Activated CD4-positive, alpha-beta T cell treated with anti-CD3 and anti-CD28 coated beads, Interleukin-2, Interleukin-4, amounts not matched to agents 100 ng/mL and 50 ng/mL, durations not matched to agents 16 hours and 8 hours (primary cell): ENCODE measurements around the gene GNAI2.

Experiments
- DNase-seq: peaks from one replicate; pipeline ENCODE4 v3.0.0-alpha.2; 2020; ENCODE audit warnings: low spot score

Gene GNAI2

DNA sequence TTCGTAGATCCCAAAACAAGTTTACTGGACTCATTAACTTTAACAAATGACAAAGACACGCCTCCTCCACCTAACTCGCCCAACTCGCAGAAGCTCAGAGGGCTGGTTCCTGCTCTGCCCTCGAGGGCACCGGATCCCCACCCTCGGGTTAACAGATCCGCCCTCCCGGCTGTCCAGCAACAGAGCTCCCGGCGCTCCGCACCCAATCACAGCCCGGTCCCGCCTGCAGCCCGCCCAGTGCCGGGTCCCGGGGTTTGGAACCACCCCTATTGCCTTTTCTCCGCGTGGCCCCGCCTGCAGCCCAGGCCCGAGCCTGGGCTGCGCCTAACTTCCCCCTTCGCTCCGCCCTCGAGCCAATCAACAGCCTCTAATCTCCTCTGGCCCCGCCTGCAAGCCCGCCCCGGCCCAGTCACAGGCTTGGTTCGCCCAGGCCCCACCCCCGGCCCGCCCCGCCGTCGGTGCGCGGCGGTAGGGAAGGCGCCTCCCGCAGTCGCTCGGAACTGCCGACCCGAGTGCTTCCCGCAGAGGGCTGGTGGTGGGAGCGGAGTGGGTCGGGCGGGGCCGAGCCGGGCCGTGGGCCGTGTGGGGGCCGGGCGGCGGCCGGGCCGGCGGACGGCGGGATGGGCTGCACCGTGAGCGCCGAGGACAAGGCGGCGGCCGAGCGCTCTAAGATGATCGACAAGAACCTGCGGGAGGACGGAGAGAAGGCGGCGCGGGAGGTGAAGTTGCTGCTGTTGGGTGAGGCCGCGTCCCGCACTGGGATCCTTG lies at the start of gene GNAI2:
Gene GNAI2 (plus strand): TSS at position 489 of the 768 bp plus-strand sequence. CDS start 132 bp downstream, at position 621.
- peak; percentile 99 for DNase-seq

- DNase-seq: no peak
Observed at GRCh38 chr3:50187750-50188149, 48.3 kb upstream of the GNAI2 start.

- DNase-seq: peak; percentile 50
Observed at GRCh38 chr3:50189274-50189673, 46.7 kb upstream of the GNAI2 start.

DNA sequence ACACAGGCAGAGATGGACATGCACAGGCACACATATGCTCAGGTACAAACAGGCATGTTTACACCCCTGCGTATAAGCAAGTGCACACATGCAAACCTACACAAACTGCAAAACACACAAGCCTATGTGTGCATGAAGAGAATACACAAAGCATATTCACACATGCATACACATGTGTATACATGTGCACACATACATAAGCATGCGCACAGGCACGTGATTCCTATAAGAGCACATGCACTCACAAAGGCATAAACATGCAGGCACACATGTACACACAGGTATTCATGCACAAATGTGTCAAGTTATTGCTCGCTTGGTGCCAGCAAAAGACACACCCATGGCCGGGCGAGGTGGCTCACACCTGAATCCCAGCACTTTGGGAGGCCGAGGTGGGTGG lies 46.0 kb upstream of the GNAI2 start:
- DNase-seq: no peak

DNA sequence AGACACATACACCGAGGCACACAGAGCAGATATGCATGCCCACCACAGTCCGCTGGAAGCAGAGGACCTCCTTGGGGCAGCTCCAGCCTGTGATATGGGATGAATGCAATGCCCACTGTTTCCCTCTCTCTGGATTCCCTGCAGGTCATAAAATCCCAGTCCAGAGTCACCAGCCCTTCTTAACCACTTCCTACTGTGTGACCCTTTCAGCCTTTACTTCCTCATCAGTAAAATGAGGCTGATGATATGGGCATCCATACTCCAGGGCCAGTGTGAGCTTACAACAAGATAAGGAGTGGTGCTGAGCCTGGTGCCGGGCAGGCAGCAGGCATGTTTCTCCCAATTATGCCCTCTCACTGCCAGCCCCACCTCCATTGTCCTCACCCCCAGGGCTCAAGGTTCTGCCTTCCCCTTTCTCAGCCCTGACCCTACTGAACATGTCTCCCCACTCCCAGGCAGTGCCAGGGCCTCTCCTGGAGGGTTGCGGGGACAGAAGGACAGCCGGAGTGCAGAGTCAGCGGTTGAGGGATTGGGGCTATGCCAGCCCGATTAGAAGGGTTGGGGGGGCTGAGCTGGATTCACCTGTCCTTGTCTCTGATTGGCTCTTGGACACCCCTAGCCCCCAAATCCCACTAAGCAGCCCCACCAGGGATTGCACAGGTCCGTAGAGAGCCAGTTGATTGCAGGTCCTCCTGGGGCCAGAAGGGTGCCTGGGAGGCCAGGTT lies 44.9 kb upstream of the GNAI2 start, which contains the start of gene GNAT1:
Gene GNAT1 (plus strand): TSS at position 675 of the 725 bp plus-strand sequence. CDS start 116 bp downstream, outside the sequence.
- DNase-seq: no peak

DNA sequence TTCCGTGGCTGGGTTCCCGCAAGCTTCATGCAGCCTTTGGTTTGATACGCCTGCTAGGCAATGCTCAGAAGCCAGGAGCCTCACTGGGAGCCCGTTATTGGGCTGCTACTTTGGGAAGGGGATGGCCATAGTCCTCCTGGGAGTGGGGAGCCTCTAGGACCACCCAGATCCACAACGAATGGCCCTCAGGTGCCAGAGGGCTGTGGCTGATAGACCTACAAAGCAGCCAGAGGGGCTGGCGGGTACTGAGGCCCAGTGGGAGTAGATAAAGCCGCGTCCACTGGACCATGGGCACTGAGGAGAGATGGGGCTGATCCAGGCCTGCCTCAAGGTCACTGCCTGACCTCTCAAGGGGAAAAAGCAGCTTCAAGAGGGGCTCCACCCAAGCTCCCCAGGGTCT lies 43.9 kb upstream of the GNAI2 start:
- no peak for DNase-seq

- DNase-seq: peak; percentile 84
Observed at GRCh38 chr3:50192689-50193141, 43.3 kb upstream of the GNAI2 start.

GRCh38 chr3:50193286-50193685 lies 42.7 kb upstream of the GNAI2 start:
- no peak for DNase-seq

- DNase-seq: no peak
Observed at GRCh38 chr3:50193746-50194127, 42.3 kb upstream of the GNAI2 start.

DNA sequence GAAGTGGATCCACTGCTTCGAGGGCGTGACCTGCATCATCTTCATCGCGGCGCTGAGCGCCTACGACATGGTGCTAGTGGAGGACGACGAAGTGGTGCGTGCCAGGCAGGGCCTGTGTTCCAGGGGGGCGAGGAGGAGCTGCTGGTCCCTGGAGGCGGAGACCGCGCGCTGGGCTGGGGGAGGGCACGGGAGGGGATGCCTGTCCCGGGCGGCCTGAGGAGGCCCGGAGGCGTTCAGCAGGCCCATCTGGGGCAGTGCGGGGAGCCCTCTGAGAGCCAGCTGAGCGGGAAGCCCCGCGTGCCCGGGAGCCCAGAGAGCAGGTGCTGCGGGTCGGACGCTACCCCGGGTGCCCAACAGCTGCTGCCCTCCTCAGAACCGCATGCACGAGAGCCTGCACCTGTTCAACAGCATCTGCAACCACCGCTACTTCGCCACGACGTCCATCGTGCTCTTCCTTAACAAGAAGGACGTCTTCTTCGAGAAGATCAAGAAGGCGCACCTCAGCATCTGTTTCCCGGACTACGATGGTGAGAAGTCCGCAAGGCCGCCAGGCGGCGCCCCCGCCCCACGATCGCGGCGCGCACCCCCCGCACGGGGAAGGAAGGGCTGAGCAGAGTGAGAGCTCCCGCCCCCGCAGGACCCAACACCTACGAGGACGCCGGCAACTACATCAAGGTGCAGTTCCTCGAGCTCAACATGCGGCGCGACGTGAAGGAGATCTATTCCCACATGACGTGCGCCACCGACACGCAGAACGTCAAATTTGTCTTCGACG lies 41.7 kb upstream of the GNAI2 start:
- DNase-seq: peak; percentile 68

DNA sequence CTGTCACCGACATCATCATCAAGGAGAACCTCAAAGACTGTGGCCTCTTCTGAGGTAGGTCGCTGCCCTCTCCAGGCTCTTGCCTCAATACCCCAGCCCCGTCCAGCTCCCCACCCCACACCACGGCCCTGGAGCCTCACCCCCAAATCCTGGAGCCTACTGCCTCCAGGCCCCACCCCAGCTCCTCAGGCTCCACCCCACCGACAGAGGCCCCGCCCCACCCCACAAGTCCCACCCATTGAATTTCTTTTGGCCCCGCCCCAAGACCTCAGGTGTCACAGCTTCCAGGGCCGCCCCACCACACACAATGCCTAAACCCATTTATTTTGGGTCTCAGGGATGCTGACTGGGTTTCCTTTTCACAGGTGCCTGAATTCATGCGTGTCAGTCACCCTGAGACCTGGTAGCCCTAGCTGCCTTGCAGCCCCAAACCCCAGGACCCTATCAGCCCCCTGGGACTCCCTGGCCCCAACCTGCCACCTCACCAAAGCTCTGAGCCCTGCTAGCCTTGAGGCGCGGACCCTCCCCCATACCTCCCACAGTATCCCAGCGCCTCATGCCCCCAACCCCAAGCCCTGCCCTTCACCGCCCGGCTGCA lies 41.0 kb upstream of the GNAI2 start:
- peak; percentile 16 for DNase-seq

DNA sequence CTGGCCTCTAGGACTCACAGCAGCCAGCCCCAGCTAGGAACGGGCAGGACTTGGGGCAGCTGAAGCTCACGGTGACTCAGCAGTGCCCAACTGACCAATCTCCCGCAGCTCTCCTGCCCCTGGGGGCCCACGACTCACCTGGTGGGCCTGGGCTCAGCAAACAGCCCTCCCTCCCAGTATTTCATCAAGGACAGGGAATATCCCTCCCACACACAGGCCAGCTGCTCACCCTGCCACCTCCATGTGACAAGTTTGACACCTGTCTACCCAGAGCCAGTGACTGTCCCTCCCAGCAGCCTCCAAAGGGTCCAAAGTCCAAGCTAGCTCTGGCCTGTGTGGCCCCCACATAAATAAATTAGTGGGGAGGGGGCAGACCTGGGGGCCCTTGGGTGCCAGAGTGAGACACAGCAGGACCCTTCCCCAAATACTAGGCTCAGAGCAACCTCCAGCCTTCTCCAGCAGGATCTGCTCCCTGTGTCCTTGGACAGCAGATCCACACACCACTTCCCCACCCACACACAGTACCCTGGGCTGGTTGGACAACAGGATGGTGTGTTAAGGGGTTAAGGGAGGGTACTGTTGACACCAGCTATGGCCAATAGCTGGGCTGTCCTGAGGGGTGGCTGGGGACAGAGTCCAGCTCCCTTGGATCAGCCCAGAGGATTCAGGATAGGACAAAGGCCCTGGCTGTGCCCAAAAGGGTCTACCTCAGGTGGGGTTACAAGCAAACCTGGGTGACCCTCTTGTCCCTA lies 40.3 kb upstream of the GNAI2 start:
- DNase-seq: no peak

- DNase-seq: no peak
Observed at GRCh38 chr3:50196253-50196801, 39.7 kb upstream of the GNAI2 start.

DNA sequence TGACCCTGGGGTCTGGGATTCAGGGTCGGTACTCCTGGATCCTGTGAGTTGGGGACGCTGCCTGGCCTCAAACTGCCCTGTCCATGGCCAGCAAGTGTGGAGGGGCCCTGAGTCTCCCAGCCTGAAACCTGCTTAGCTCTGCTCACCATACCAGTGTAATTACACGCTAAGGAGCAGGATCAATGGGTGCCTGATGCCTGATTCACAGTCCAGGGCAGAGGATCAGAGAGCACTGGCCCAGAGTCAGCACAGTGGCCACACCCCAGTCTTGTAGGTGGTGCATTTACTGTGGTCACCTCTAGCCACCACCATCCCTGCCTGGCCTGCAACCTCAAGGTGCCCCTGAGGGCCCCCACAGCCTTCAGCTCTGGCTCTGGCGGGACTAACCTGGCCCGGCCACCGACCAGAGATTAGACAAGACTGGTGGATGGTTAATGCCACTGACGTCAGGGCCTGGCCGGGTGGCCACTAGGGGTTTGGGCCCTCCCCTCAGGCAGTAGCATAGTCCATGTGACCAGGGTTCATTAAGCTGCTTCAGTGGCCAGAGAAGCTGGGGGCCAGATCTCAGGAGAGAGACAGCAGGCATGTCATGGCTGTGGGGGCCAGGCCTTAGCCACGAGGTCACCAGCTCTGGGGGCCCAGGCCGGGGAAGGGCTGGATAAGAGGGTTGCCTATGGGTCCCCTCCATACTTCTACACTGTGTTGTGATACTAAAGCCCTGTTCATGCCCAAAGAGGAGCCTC lies 34.3 kb upstream of the GNAI2 start:
- no peak for DNase-seq

DNA sequence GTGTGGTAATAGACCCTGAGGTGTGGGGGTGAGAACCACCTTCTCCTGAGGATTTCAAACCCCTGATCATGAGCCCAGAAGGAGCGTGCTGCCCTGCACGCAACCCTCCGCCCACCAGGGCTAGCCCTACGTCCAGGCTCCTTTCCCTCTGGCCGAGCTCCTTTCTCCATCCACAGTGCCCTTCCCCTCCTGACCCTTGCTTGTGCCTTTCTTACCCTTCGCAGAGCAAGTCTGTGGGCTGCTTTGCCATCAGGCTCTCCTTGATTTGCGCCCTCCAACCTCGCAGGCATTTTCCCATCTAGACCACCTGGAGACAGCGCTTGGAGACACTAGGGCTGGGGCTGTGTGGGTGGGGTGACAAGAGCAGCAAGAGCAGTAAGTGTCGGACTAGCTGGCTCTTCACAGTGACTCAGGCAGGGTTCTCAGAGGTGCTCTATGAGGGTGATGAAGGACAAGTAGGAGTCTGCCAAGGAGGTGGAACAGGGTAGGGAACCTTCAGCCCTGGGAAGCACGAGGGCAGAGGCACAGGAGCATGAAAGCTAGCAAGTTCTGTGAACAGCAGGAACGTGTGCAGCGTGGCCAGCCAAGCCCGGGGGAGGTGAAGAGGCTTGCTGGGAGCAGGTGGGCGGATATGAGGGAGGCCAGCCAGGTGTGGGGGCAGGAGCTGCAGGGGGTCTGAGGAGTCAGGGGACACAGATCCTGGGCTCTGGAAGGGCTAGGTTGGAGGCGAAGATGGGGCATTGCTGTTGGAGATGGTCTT lies 33.5 kb upstream of the GNAI2 start:
- no peak for DNase-seq

DNA sequence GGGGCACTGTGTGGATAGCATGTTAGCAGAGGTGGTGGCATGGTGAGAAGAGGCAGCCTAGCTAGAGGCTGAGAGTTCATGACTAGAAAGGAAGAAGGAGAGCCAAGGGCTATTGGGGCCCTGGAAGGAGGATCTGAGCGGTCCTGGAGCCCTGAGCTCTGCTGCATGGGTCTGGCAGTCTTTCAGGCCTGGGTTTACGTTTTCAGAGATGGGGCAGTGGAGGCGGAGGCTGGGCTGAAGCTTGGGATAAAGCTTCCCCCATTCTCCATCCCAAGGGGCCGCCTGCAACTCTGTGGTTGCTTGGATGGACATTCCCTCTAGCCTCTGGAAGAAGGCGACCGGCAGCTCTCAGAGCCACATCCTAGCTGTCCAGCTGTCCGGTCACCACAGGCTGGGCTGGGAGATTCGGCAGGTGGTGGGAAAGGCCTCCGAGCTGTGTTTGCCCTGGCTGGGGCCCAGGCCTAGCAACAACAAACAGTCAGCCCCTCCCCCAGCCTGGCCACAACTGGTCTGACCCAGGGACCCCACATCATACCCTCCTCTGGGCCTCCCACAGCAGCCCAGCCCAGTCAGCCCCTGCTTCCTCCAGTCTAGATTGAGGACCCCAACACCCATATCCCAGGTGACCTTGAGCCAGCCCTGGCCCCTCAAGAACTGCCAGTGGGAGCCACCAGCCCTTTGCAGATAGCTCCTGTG lies 32.7 kb upstream of the GNAI2 start:
- no peak for DNase-seq

- no peak for DNase-seq
Observed at GRCh38 chr3:50203809-50204803, 31.9 kb upstream of the GNAI2 start.
